NT2/D1 (cell line): ENCODE data around the gene SLC16A5.

Experiments
- DNase-seq: peaks from one replicate; pipeline ENCODE4 v3.0.0-alpha.2; 2011; ENCODE audit warnings: low read depth, low spot score
- H3K27me3 ChIP-seq: 2 replicates; pipeline ENCODE4 v1.6.0; 2011; ENCODE audit warnings: mild to moderate bottlenecking; ENCODE audit not compliant: insufficient read length, insufficient read depth
- H3K36me3 ChIP-seq: 2 replicates; pipeline ENCODE4 v1.6.1; 2011; ENCODE audit warnings: mild to moderate bottlenecking, low read length, mixed read lengths; ENCODE audit not compliant: insufficient read depth, insufficient read length
- H3K4me1 ChIP-seq: 2 replicates; pipeline ENCODE4 v1.5.1; 2011; ENCODE audit not compliant: insufficient read depth, insufficient read length
- H3K4me3 ChIP-seq: 2 replicates; pipeline ENCODE4 v1.5.1; 2011; ENCODE audit warnings: low read depth; ENCODE audit not compliant: insufficient read length
- H3K9ac ChIP-seq: 2 replicates; pipeline ENCODE4 v1.6.0; 2011; ENCODE audit warnings: low read depth; ENCODE audit not compliant: insufficient read length
- H3K9me3 ChIP-seq: 2 replicates; pipeline ENCODE4 v1.5.1; 2011; ENCODE audit warnings: mild to moderate bottlenecking, low read length; ENCODE audit not compliant: insufficient read depth
- SUZ12 ChIP-seq: IDR thresholded peaks from 2 replicates; pipeline ENCODE4 v1.6.1; 2011; ENCODE audit not compliant: insufficient read length, insufficient read depth; ENCODE audit errors: extremely low read depth
- YY1 ChIP-seq: IDR thresholded peaks from 2 replicates; pipeline ENCODE4 v1.6.1; 2011; ENCODE audit not compliant: insufficient read length, insufficient read depth
- ZNF274 ChIP-seq: IDR thresholded peaks from 2 replicates; pipeline ENCODE4 v1.6.1; 2011; ENCODE audit warnings: mild to moderate bottlenecking, low read depth, low read length

The SLC16A5 gene

DNA sequence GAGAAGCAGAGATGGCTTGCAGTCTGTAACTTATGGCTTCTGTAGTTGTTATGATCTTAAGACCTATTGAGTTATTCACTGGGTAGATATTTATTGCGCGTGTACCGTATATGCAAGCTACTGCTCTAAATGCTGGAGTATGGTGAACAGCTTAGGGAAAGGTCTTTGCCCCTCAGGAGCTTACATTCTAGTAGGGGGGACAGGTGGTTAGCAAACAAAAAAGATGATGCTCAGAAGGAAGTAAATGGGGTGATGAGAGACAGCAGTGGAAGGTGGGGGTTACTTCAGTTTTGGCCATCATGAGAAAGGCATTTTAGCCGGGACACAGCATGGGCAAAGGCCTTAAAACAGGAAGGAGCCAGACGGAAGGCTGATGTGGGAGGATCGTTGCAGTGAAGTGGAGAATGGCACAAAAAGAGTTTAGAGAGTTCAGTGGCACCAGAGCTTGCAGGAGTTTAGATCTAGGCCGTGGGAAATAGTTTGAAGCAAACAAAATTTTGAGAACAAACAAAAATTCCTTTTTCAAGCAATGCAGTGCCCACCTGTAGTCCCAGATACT, 24.1 kb downstream of the SLC16A5 start:
- TF ChIP-seq ZNF274 = no peak
- no peak for TF ChIP-seq SUZ12
- TF ChIP-seq YY1 = no peak
- H3K27me3 ChIP-seq = no peaks in the 10 kb centered on the region
- H3K36me3 ChIP-seq = peaks cover 17% of the 10 kb centered on the region
- no peak overlapping the region for H3K4me3 ChIP-seq
- H3K9me3 ChIP-seq = no peaks in the 10 kb centered on the region
- H3K4me1 ChIP-seq = peaks cover 7% of the 10 kb centered on the region
- H3K9ac ChIP-seq = peak overlapping the region; percentile 3
- DNase-seq = no peak

DNA sequence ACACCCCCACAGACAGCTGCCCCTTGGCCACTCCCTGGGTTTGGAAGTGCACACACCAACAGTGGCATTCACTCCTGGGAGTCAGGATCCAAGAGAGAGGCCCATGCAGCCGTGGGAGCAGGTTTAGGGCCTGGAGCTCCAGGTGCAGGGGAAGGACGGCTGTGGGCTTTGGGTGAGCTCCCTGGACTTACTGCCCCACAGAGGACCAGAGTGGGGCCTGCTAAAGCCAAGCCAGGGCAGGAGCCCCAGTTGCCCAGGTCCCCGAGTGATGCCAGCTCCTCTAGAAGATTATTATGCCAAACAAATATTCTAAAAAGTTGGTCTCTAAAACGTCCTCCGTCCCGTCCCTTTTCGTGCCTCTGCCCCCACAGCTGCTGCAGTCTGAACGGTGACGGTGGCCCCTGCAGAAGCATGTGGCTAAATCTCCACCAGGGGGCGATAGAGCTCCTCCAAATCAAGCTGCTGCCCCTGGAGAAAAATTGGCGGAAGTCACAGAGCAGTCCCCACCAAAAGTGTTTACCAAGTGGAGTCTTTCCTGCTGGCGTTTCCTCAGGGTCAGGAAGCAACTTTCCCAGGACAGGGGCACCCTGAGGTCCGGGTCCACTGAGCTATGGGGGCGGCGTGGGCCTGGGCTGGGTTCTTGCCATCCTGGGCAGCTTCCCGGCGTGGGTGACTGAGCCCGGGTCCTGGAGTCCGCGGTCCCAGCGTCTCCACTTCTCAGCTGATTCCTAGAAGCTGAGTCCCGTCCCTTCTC, 26.2 kb downstream of the SLC16A5 start:
- H3K4me1 ChIP-seq = peaks cover 5% of the 10 kb centered on the region

DNA sequence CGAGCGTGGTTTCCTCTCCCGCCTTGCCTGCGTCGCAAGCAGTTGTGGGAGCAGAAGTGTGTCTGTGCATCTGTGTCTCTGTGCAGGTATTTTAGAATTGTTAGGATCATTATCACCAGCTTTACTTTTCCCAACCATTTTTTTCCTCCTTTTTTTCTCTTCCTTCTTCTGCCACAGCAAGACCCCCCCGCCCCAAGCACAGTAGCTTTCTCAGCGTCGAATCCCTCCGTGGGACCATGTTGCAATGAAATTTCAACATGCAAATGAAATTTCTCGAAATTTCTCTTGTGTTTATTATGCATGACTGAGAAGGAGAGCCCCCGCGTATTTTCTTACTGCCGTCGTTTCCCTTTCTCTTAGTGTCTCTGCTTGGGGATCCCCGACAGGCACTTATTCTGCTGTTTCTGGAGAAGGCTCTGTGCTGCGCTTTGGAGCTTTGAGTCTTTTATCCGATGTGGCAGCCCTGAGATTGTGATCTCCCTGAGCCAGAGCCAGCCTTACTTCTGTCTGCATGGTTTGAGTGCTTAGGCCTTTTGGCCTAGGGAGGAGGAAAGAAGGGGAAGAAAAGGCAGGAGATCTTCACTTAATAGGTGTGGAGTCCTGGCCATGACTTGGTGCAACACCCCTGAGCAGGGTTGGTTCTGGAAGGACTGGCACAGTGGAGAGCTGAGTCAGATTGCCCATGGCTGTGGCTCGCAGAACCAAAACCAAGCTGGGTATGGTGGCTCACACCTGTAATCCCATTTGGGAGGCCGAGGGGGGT, 27.0 kb downstream of the SLC16A5 start:
- Histone ChIP-seq H3K4me3 (no peak overlapping the region), H3K4me1 (peaks cover 2% of the 10 kb centered on the region), H3K9ac (peak overlapping the region; percentile 56), H3K36me3 (peaks cover 15% of the 10 kb centered on the region), H3K27me3 (no peaks in the 10 kb centered on the region), H3K9me3 (no peaks in the 10 kb centered on the region)
- no peak for DNase-seq
- TF ChIP-seq SUZ12 = no peak
- no peak for TF ChIP-seq ZNF274
- no peak for TF ChIP-seq YY1

More for the DNA sequence above, 26.2 kb downstream of the SLC16A5 start:
- Histone ChIP-seq H3K9ac (peak overlapping the region; percentile 56), H3K4me3 (no peak overlapping the region), H3K9me3 (no peaks in the 10 kb centered on the region), H3K36me3 (peaks cover 15% of the 10 kb centered on the region), H3K27me3 (no peaks in the 10 kb centered on the region)
- peak; percentile 85 for DNase-seq
- TF ChIP-seq SUZ12 (no peak), YY1 (no peak), ZNF274 (no peak)

DNA sequence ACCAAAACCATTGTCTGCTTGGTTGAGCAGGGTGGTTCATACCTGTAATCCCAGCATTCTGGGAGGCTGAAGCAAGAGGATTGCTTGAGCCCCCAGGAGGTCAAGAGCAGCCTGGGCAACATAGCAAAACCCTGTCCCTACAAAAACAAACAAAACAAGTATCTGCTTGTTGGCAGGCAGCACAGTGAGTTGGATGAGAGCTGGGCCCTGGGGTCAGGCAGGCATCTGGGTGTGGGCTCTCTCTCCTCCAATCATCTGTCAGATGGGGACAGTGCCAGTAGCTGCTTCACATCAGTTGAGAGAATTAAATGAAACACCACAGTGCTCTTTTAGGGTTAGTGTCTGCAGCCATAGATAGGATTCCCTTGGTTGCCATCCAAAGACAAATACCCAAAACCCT, 27.8 kb downstream of the SLC16A5 start:
- Histone ChIP-seq H3K9ac (no peak overlapping the region), H3K27me3 (no peaks in the 10 kb centered on the region), H3K9me3 (no peaks in the 10 kb centered on the region), H3K4me3 (no peak overlapping the region), H3K4me1 (peaks cover 2% of the 10 kb centered on the region), H3K36me3 (peaks cover 15% of the 10 kb centered on the region)
- no peak for DNase-seq
- no peak for TF ChIP-seq ZNF274
- no peak for TF ChIP-seq YY1
- no peak for TF ChIP-seq SUZ12

DNA sequence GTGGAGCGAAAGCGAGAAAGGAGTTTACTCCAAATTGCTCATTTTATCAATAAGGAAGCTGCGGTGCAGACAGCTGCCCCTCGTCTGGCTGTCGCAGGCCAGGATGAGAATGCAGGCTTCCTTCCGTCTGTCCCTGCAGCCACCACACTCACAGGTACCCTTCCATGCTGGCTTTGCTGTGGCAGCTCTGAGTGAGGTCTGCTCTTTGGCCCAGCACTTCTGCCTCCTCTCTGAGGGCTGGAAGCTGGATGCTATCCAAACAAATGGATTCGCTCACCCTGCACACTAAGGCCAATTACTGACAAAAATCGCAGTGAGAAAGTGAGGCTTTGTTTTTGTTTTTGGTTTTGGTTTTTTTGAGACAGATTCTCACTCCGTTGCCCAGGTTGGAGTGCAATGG, 29.0 kb downstream of the SLC16A5 start:
- Histone ChIP-seq H3K4me3 (no peak overlapping the region), H3K9me3 (no peaks in the 10 kb centered on the region), H3K4me1 (peaks cover 2% of the 10 kb centered on the region), H3K9ac (no peak overlapping the region), H3K36me3 (peaks cover 15% of the 10 kb centered on the region), H3K27me3 (no peaks in the 10 kb centered on the region)
- no peak for TF ChIP-seq SUZ12
- TF ChIP-seq YY1 = no peak
- TF ChIP-seq ZNF274 = no peak
- no peak for DNase-seq

DNA sequence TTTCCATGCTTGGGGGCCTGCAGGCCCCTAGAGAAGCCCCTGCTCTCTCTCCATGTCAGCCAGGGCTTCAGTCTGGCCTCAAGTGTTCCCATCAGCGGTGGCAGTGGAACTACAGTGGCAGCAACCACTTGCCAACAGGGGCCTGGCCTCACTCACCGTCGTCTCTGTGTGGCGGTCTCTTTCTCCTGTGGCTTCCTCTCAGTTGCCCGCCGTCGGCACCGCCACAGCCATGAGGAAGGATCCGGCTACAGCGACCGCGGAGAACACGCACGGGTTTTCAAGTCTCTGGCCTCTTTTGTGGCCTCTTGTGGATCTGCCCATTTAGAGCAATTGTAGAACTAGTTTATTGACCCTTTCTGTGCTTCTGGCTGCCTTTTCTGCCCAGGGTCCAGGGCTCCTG, 30.6 kb downstream of the SLC16A5 start:
- no peak overlapping the region for H3K4me3 ChIP-seq
- DNase-seq = no peak
- no peaks in the 10 kb centered on the region for H3K9me3 ChIP-seq
- TF ChIP-seq ZNF274 = no peak
- TF ChIP-seq YY1 = no peak
- TF ChIP-seq SUZ12 = no peak
- peaks cover 15% of the 10 kb centered on the region for H3K36me3 ChIP-seq
- H3K9ac ChIP-seq = no peak overlapping the region
- no peaks in the 10 kb centered on the region for H3K27me3 ChIP-seq
- H3K4me1 ChIP-seq = peaks cover 2% of the 10 kb centered on the region

DNA sequence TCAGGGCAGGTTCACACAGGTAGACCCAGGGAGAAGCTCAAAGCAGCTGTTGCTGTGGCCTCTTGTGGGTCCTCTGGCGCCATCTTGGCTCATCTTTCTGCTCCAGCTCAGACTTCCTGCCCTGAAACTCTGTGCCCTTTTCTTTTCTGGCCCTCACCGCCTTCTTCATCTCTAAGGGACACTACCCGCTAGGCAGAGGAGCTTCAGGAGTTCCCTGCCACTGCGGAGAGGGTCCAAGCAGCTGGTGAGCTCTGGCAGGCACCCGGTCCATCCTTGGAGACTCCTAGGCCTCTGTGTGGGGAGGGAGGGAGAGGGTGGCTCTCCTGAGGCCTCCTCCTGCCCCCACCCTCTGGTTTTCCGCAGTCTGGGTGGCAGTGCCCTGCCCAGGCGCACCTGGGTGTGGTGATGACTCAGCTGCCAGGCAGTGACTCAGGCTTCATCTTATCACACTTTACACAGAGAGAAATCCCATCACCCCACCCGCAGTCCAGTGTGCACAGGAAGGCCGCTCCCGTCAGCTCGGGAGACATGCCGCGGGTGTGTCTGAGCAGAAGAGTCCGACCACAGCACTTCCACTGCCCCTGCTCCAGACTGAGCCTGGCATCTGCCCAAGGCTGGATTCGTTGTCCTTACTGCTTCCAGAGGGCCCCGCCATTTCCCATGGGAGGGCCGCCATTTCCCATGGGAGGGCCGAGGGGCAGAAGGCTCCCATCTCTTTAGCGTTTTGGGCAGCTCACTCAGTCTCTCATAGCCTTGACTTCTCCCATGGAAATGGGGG, 36.5 kb downstream of the SLC16A5 start:
- peaks cover 4% of the 10 kb centered on the region for H3K4me1 ChIP-seq
- H3K27me3 ChIP-seq = no peaks in the 10 kb centered on the region
- peaks cover 11% of the 10 kb centered on the region for H3K36me3 ChIP-seq
- H3K4me3 ChIP-seq = no peak overlapping the region
- H3K9ac ChIP-seq = no peak overlapping the region
- no peaks in the 10 kb centered on the region for H3K9me3 ChIP-seq
- TF ChIP-seq ZNF274 (no peak), YY1 (no peak), SUZ12 (no peak)
- no peak for DNase-seq
